ENCODE data around the gene NCEH1. TPM values are rescaled to one million over a fixed set of nuclear protein-coding genes. Genes with fewer than 3 reads are reported as not detected.

The NCEH1 gene
- total RNA-seq, 1 experiment from 2014 or later = 110 TPM

GRCh38 chr3:172613845-172614244 is 97.0 kb downstream of the NCEH1 start:
- DNase-seq (ENCODE audit: low read depth) = no peak

- DNase-seq (ENCODE audit: low read depth) = no peak
Observed at GRCh38 chr3:172612871-172613678, 97.8 kb downstream of the NCEH1 start.

- DNase-seq (ENCODE audit: low read depth) = no peak
Observed at GRCh38 chr3:172609750-172610149, 101.1 kb downstream of the NCEH1 start.

- DNase-seq (ENCODE audit: low read depth) = peak; percentile 54
Observed at GRCh38 chr3:172608575-172608974, 102.3 kb downstream of the NCEH1 start.

DNA sequence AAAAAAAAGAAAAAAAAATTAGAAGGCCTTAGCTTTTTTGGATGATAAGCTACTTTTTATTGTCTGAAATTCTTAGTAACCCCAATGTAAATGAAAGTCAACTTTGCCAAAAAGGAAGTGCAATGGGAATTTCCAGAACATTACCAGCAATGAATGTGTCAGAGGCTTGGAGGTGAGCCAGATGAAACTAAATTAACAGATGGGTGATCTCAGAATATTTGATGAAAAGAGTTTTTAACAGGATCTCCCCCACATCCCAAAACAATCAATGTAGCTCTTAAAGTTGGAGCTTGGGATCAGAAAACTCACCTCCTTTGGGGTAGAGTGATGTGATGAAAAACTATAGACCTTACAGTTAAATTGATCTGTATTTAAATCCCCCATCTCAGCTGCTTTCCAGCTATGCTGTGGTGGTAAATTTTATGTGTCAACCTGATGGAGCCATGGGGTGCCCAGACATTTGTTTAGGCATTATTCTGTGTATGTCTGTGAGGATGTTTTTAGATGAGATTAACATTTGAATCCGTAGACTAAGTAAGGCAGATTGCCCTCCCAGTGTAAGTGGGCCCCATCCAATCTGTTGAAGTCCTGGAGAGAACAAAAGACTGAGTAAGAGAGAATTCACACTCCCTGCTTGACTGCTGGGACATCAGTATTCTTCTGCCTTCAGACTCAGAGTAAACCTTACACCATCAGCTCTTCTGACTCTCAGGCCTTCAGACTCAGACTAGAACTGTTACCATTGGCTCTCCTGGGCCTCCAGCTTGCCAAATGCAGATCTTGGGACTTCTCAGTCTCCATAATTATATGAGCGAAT is 103.4 kb downstream of the NCEH1 start:
- peak; percentile 96 for DNase-seq (ENCODE audit: low read depth)

GRCh38 chr3:172606021-172606420 is 104.8 kb downstream of the NCEH1 start:
- peak; percentile 95 for DNase-seq (ENCODE audit: low read depth)

DNA sequence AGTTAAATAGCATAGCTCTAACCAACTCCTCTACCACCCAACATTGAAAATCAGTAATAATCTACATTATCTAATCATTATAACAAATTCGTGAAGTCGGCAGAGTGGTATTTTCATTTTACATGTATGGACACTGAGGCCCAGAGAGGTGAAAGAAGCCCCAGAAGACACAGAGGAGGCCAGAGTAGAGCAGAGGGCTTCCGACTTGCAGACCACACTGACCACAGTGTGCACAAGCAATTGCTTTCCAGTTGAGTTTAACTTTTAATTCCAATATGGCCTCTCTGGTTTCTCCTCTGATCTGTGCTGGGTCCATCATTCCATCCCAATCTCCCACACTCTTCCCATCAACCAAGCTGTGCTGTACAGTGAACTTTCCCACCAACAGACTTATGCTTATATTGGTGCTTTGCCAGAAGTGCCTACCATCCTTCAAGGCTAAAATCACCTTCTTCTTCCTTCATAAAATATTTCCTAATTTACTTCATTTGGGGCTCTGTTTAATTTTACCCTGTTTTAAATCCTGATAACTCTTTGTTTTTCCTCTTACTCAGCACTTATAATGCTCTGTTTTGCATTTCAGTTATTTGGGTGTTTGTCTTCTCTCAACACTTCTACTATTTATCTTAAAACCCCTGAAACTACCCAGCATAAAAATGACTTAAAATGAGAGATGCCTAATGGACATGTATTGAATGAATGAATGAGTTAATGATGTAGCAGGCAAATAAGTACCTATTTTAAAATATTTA is 105.8 kb downstream of the NCEH1 start:
- no peak for DNase-seq (ENCODE audit: low read depth)

DNA sequence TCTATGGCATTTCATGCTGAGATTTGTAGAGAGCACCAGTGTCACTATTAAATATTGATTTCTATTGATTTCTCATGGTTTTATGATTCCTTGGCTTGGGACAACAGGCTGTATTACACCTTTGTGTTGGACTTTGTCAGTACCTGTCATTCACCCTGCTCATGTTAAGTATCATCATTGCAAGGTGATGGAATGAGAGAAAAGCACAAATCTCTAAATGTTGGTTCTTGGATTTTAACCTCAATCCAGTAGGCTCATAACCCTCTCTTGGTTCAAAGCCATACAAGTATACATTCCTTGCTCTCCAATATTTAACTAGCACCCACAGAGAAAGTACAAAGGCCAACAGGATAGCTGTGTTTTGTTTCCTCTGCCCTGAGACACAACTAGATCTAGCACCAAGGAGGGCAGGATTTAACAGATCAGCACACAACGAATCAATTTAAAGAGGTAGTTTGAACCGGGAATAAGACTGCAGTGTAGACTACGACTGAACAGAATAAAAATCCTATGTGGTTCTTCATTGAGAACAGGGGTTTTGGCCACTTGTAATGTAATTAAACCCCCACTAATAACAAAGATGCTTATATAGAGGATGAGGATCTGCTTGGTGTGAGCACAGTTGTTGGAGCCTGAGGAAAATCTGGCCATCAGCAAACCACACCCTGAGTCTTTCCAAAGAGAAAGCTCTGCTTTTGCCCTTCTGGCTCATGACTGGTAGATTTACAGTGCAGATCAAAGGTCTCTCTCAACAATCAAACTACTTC is 109.6 kb downstream of the NCEH1 start:
- DNase-seq (ENCODE audit: low read depth) = no peak

GRCh38 chr3:172600644-172601065 is 110.2 kb downstream of the NCEH1 start:
- DNase-seq (ENCODE audit: low read depth) = no peak

DNA sequence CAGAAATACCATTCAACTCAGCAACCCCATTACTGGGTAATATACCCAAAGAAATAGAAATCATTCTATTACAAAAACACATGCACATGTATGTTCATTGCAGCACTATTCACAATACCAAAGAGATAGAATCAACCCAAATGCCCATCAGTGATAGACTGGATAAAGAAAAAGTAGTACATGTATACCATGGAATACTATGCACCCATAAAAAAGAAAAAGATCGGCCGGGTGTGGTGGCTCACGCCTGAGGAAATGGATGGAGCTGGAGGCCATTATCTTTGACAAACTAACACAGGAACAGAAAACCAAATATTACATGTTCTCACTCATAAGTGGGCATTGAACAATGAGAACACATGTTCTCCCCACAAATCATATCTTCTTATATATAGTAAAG is 112.0 kb downstream of the NCEH1 start:
- DNase-seq (ENCODE audit: low read depth) = no peak

GRCh38 chr3:172596394-172596706 is 114.5 kb downstream of the NCEH1 start:
- DNase-seq (ENCODE audit: low read depth) = no peak

GRCh38 chr3:172595664-172596393 is 115.0 kb downstream of the NCEH1 start:
- DNase-seq (ENCODE audit: low read depth) = peak; percentile 89

DNA sequence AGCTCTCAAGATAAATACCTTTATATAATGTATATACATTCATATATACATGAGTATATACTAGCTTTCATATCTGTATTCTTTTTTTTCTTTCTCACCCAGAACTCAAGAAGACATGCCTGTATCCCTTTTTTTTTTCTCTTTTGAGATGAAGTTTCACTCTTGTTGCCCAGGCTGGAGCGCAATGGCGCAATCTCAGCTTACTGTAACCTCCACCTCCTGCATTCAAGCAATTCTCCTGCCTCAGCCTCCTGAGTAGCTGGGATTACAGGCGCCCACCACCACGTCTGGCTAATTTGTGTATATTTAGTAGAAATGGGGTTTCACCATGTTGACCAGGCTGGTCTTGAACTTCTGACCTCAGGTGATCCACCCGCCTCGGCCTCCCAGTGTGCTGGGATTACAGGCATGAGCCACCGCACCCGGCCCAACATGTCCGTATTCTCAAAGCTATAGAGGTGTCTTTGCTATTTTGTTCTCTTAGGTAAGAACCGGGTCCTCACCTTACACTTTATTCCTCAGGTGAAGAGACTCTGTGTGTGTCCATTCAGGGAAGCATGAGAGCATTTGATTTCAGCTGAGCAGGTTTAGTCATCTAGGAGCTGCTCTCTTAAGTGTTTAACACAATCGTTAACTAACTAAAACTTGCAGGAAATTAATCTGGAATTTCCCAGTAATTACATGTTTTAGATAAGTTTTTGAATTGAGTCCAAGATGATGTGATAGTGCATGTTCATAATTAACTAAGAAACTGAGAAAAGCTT is 115.8 kb downstream of the NCEH1 start:
- peak; percentile 61 for DNase-seq (ENCODE audit: low read depth)

GRCh38 chr3:172592898-172593669 is 117.8 kb downstream of the NCEH1 start:
- no peak for DNase-seq (ENCODE audit: low read depth)

DNA sequence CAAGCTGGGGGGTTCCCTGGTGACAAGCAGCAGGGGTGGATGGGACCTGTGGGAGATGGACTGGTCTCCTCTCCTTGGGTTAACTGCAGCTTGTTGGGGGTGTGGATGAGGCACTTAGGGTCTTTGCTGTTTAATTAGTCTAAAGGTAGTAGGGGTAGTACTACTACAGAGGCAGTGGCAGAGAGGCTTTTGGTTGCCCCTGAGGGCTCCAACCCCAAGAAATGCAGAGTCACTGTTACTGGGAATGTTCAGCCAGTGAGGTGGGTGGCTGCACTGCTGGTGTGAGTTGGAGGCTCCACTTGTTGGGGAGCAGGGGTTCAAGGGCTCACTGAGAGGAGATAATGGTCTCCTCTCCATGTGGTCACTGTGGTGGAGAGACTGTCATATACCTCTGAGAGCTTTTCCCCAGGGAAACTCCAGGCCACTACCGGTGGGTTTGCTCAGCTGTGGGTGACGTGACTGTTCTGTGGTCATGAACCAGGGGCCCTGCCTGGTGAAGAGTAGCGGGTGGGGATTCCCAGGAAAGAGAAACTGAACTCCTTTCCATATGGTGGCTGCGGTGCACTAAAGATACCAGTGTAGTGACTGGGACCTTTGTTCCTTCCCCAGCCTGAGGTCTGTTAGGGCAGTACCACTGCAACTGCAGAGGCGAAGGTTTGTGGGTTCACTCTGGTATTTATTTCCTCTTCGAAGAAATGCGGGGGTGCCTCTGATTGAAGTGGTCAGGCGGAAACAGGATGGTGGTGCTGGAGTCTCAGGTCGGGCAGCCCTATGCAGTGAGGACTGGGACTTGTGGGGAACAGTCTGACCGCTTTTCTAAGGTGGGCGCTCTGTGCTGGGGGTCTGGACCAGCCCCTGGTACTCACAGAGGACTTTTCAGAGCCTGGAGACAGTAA is 118.7 kb downstream of the NCEH1 start:
- peak; percentile 73 for DNase-seq (ENCODE audit: low read depth)

GRCh38 chr3:172591125-172591605 is 119.7 kb downstream of the NCEH1 start:
- DNase-seq (ENCODE audit: low read depth) = no peak

GRCh38 chr3:172586436-172586835 is 124.4 kb downstream of the NCEH1 start:
- DNase-seq (ENCODE audit: low read depth) = peak; percentile 41

GRCh38 chr3:172585954-172586353 is 124.9 kb downstream of the NCEH1 start:
- DNase-seq (ENCODE audit: low read depth) = no peak

Measured in M059J (cell line).